ENCODE results near the gene ANKRD31.

ANKRD31 gene

DNA sequence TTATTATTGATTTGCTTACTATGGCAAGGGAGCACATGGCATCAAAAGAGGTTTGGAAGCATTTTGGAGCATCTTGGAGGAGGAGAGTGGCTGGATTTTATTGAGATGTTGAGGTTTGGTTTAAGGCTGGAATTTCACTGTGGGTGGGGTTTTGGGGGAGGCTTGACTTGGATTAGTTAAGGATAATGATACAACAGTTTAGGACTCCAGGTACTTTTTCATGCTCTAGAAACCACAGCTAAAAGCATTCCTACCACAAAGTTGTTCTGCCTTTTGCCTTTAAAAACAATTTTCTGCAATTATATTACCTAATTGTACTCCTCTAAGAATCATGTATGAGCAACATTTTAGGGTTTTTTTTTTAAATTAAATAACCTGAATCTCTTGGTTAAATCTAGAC is 189.3 kb downstream of the ANKRD31 start (continued):
- TF ChIP-seq, protein P1, sequence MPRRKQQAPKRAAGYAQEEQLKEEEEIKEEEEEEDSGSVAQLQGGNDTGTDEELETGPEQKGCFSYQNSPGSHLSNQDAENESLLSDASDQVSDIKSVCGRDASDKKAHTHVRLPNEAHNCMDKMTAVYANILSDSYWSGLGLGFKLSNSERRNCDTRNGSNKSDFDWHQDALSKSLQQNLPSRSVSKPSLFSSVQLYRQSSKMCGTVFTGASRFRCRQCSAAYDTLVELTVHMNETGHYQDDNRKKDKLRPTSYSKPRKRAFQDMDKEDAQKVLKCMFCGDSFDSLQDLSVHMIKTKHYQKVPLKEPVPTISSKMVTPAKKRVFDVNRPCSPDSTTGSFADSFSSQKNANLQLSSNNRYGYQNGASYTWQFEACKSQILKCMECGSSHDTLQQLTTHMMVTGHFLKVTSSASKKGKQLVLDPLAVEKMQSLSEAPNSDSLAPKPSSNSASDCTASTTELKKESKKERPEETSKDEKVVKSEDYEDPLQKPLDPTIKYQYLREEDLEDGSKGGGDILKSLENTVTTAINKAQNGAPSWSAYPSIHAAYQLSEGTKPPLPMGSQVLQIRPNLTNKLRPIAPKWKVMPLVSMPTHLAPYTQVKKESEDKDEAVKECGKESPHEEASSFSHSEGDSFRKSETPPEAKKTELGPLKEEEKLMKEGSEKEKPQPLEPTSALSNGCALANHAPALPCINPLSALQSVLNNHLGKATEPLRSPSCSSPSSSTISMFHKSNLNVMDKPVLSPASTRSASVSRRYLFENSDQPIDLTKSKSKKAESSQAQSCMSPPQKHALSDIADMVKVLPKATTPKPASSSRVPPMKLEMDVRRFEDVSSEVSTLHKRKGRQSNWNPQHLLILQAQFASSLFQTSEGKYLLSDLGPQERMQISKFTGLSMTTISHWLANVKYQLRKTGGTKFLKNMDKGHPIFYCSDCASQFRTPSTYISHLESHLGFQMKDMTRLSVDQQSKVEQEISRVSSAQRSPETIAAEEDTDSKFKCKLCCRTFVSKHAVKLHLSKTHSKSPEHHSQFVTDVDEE (CRISPR knock-in tag; IDR thresholded peaks at IDR 0.05) = no peak

GRCh38 chr5:75046366-75047142 is 190.1 kb downstream of the ANKRD31 start:
- TF ChIP-seq CSDC2 (CRISPR knock-in tag; IDR thresholded peaks at IDR 0.05) (no peak), ARNTL (CRISPR knock-in tag; IDR thresholded peaks at IDR 0.05; ENCODE audit: borderline replicate concordance, low read depth) (no peak), PPARA (CRISPR knock-in tag; IDR thresholded peaks at IDR 0.05; ENCODE audit: borderline replicate concordance) (no peak), ZNF8 (CRISPR knock-in tag; IDR thresholded peaks at IDR 0.05) (no peak), ESRRG (CRISPR knock-in tag; IDR thresholded peaks at IDR 0.05) (no peak), RARB (CRISPR knock-in tag; IDR thresholded peaks at IDR 0.05) (no peak)
- TF ChIP-seq, protein P1 (CRISPR knock-in tag; IDR thresholded peaks at IDR 0.05) = no peak
- TF ChIP-seq, protein P2, sequence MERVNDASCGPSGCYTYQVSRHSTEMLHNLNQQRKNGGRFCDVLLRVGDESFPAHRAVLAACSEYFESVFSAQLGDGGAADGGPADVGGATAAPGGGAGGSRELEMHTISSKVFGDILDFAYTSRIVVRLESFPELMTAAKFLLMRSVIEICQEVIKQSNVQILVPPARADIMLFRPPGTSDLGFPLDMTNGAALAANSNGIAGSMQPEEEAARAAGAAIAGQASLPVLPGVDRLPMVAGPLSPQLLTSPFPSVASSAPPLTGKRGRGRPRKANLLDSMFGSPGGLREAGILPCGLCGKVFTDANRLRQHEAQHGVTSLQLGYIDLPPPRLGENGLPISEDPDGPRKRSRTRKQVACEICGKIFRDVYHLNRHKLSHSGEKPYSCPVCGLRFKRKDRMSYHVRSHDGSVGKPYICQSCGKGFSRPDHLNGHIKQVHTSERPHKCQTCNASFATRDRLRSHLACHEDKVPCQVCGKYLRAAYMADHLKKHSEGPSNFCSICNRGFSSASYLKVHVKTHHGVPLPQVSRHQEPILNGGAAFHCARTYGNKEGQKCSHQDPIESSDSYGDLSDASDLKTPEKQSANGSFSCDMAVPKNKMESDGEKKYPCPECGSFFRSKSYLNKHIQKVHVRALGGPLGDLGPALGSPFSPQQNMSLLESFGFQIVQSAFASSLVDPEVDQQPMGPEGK (CRISPR knock-in tag; IDR thresholded peaks at IDR 0.05; ENCODE audit: borderline replicate concordance) = no peak
- no peak for ATAC-seq

GRCh38 chr5:75045071-75045470 is 191.6 kb downstream of the ANKRD31 start:
- TF ChIP-seq TOX (CRISPR knock-in tag; IDR thresholded peaks at IDR 0.05; ENCODE audit: borderline replicate concordance) = no peak
- no peak for TF ChIP-seq ARNTL (CRISPR knock-in tag; IDR thresholded peaks at IDR 0.05; ENCODE audit: borderline replicate concordance, low read depth)
- TF ChIP-seq ZNF8 (CRISPR knock-in tag; IDR thresholded peaks at IDR 0.05) = no peak
- no peak for TF ChIP-seq TCF4 (CRISPR knock-in tag; IDR thresholded peaks at IDR 0.05; ENCODE audit: borderline replicate concordance)
- TF ChIP-seq OSR1 (CRISPR knock-in tag; IDR thresholded peaks at IDR 0.05) = no peak
- no peak for TF ChIP-seq ZC3H10 (CRISPR knock-in tag; IDR thresholded peaks at IDR 0.05)
- no peak for TF ChIP-seq ZNF565 (CRISPR knock-in tag; conservative IDR thresholded peaks at IDR 0.05; ENCODE audit: low read depth)
- no peak for TF ChIP-seq BACH2 (CRISPR knock-in tag; IDR thresholded peaks at IDR 0.05; ENCODE audit: borderline replicate concordance)
- no peak for TF ChIP-seq ZFP3 (CRISPR knock-in tag; IDR thresholded peaks at IDR 0.05)
- TF ChIP-seq, protein P3, sequence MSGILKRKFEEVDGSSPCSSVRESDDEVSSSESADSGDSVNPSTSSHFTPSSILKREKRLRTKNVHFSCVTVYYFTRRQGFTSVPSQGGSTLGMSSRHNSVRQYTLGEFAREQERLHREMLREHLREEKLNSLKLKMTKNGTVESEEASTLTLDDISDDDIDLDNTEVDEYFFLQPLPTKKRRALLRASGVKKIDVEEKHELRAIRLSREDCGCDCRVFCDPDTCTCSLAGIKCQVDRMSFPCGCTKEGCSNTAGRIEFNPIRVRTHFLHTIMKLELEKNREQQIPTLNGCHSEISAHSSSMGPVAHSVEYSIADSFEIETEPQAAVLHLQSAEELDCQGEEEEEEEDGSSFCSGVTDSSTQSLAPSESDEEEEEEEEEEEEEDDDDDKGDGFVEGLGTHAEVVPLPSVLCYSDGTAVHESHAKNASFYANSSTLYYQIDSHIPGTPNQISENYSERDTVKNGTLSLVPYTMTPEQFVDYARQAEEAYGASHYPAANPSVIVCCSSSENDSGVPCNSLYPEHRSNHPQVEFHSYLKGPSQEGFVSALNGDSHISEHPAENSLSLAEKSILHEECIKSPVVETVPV (CRISPR knock-in tag; IDR thresholded peaks at IDR 0.05) = no peak
- TF ChIP-seq, protein P1 (CRISPR knock-in tag; IDR thresholded peaks at IDR 0.05) = no peak
- no peak for TF ChIP-seq ESRRG (CRISPR knock-in tag; IDR thresholded peaks at IDR 0.05)
- TF ChIP-seq, protein P2 (CRISPR knock-in tag; IDR thresholded peaks at IDR 0.05; ENCODE audit: borderline replicate concordance) = no peak
- no peak for TF ChIP-seq POU6F1 (CRISPR knock-in tag; IDR thresholded peaks at IDR 0.05; ENCODE audit: borderline replicate concordance, low read depth)
- no peak for TF ChIP-seq RARB (CRISPR knock-in tag; IDR thresholded peaks at IDR 0.05)
- TF ChIP-seq ZNF70 (CRISPR knock-in tag; IDR thresholded peaks at IDR 0.05) = no peak
- no peak for ATAC-seq
